KBM-7 (cell line): ENCODE measurements around the gene LCNL1.
A peak's percentile ranks its signal among the peaks of the same experiment; 100 is the strongest.
"Not testable (repeated sequence)": the region's sequence is repeated elsewhere in the genome, so short reads cannot be mapped to it uniquely, and the experiment has no call there.

ENCODE experiments used
- DNase-seq: peaks from one replicate; pipeline ENCODE4 v3.0.0-alpha.2; 2015
- in situ Hi-C: fragments of 300-500 bp; cut with MboI; formaldehyde crosslinking; loops from 2 replicates; pipeline ENCODE4 v1.14.3; 2020; ENCODE audit warnings: low sequenced_read_pairs, low pct_unique_long_range_greater_than_20kb, mixed read lengths

The LCNL1 gene

DNA sequence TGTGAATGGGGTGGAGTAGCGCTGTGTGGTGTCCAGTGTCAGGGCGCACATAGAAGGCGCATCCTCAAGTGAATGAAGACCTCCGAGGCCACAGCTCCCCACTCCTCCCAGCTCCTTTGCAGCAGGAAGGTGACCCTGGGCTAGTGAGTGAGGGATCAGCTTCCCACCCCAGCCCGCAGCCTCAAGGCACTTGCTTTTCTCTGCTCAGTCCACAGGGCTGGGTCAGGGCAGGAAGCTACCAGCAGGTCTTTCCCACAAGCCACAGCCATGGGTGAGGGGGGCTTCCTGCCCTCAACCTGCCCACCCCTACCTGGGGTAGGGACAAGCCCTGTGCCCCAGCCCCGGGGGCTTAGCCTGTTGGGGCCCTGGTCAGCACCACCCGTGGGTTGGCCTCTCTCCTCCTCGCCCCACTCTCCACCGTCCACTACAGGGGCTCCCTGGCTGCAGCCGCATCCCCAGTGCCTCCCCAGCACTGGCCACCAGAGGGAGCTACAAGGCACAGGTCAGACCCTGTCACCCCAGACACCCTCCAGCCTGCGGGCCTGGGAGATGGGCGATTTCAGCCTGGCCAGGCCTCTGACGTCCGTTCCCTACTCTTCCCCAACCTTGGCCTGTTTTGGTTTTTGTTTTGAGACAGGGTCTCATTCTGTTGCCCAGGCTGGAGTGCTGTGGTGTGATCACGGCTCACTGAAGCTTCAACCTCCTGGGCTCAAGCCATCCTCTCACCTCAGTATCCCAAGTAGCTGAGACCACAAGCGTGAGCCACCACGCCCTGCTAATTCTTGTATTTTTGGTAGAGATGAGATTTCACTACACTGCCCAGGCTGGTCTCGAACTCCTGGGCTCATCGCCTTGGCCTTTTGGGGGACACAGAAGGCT lies 46.5 kb downstream of the LCNL1 start:
- peak; percentile 88 for DNase-seq
- in situ Hi-C loops, result no loop called here

- in situ Hi-C loops, result no loop called here
- no peak for DNase-seq
These were observed 47.2 kb downstream of the LCNL1 start for GRCh38 chr9:137030006-137030405.

DNA sequence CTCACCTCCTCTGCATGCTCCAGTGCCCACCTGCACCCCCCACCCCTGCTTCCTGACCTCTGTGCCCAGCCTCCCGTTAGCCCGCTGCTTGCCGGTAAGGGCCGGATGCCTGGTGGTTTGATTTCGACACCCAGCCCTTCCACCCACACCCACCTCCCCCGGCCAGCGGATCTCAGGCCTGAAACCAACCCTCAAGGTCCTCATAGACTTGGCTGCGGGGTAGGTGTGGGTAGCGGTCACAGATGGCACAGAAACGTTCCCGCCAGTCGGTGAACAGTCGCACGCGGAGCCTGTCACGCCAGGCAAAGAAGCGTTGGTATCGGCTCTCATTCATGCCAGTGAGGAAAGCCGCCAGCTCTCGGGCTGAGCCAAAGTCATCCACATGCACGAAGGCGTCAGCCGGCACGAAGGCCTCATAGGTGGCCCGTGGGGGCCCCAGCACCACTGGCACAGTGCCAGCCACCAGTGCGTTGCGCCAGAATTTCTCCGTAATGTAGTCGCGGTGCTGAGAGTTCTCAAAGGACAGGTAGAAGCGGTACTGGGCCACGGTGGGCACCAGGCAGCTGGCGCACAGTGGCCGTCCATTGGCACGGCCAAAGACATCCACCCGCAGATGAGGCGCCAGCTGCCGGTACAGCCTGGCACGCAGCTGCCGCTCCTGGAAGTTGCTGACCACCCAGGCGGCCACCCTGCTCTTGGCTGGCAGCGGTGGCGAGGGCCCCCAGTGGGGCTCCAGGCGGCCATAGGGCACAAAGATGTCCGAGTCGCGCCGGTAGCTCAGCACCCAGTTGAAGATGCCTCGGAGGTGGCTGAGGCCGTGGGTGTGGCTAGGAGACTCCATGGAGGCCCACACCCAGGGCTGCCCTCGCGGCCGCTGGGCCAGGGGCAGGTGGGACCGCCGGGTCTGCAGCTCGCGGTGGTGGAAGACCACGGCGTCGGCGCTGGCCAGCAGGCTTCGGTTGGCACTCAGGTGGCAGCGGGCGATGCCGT lies 48.0 kb downstream of the LCNL1 start:
- DNase-seq, result peak; percentile 96
- in situ Hi-C loops, result no loop called here

GRCh38 chr9:137031904-137032640 lies 49.3 kb downstream of the LCNL1 start, which contains the start of gene FUT7:
TSS of gene FUT7 (minus strand) at chr9:137032088. CDS start at chr9:137031991, 97 bp downstream.
- peak; percentile 60 for DNase-seq
- in situ Hi-C loops, result no loop called here

GRCh38 chr9:137032858-137033257 lies 50.1 kb downstream of the LCNL1 start:
- in situ Hi-C loops, result no loop called here
- DNase-seq, result peak; percentile 48

DNA sequence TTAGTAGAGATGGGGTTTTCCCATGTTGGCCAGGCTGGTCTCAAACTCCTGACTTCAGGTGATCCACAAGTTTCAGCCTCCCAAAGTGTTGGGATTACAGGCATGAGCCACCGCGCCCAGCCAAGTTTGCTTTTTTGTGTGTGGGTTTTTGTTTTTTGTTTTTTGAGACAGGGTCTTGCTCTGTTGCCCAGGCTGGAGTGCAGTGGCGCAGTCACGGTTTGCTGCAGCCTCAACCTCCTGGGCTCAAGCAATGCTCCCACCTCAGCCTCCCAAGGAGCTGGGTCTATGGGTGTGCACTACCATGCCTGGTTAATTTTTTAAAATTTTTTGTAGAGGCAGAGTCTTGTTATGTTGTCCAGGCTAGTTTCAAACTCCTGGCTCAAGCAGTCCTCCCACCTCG lies 50.7 kb downstream of the LCNL1 start:
- in situ Hi-C loops, DNase-seq: not testable (repeated sequence)

DNA sequence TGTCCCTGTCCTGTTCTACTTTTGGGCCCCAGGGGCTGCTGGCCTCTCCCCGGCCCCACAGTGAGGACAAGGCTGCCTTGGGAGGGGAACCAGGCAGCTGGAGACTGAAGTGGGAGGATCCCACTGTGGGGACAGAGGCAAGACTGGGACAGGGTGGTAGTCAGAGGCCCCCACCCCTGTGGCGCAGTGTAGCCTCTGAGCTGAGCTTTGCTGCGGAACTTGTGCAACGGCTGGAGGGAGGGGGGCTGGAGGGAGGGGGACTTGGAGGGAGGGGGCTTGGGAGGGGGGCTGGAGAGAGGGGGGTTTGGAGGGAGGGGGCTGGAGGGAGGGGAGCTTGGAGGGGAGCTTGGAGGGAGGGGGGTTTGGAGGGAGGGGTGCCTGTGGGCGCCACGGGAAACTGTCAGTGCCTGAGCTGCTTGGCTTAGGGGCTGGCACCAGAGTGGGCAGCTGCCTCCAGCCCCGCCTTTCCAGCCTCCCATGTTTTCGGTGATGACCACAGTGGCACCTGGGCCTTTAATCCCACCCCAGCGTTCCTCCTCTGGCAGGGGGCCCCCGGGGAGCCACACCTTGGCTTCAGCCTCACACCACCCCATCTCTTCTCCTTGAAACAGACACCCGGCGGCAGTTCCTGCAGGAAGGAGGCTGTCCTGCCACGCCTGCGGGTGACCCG lies 51.4 kb downstream of the LCNL1 start:
- peak; percentile 61 for DNase-seq
- in situ Hi-C loops, result no loop called here

- DNase-seq, result peak; percentile 85
These were observed 52.1 kb downstream of the LCNL1 start for GRCh38 chr9:137034709-137035506.

More at GRCh38 chr9:137034709-137035506, 52.1 kb downstream of the LCNL1 start:
- in situ Hi-C loops, result no loop called here
